Body of pancreas (tissue), 4 donors: ENCODE data around the gene LRP8. TPM values are rescaled to one million over a fixed set of nuclear protein-coding genes. Genes with fewer than 3 reads are reported as not detected.
A peak's percentile ranks its signal among the peaks of the same experiment; 100 is the strongest.

ENCODE experiments used
- ATAC-seq: fragments of 150-250 bp; one replicate; pipeline ENCODE4 v1.9.1; 2016
- DNase-seq, 4 donors: peaks; one replicate each; pipeline ENCODE4 v3.0.0-alpha.2; 2019
- H3K27ac ChIP-seq, 4 donors: fragments of 200-600 bp; sonication (generic); 1 replicate in 3 of 4; 2 replicates in 1 of 4; pipeline versions ENCODE4 v1.5.1 to v1.6.1; 2016 to 2019; ENCODE audit warnings: mild to moderate bottlenecking in 1 of 4, mixed read lengths in 1 of 4, moderate library complexity in 1 of 4
- H3K27me3 ChIP-seq, 2 donors: fragments of 200-600 bp; sonication (generic); one replicate each; pipeline ENCODE4 v1.6.0; 2016; ENCODE audit warnings: mild to moderate bottlenecking in 1 of 2
- H3K36me3 ChIP-seq, 2 donors: fragments of 200-600 bp; sonication (generic); replicated peaks in 1 of 2; 2 replicates each; pipeline ENCODE4 v1.5.1; 2016; ENCODE audit warnings: low read depth in 2 of 2; ENCODE audit not compliant: insufficient read depth in 1 of 2
- H3K4me1 ChIP-seq: fragments of 200-600 bp; sonication (generic); one replicate; pipeline ENCODE4 v1.6.0; 2016
- H3K4me3 ChIP-seq, 2 donors: fragments of 200-600 bp; sonication (generic); 1 replicate in 1 of 2; 2 replicates in 1 of 2; pipeline ENCODE4 v1.5.1; 2016 to 2019
- H3K9me3 ChIP-seq, 3 donors: fragments of 200-600 bp; sonication (generic); 1 replicate in 2 of 3; 2 replicates in 1 of 3; pipeline ENCODE4 v1.5.1; 2016
- CTCF ChIP-seq, 7 experiments: fragments of 450-650 bp in 4 of 7; fragments of 200-600 bp in 3 of 7; sonication (generic) in 3 of 7; IDR thresholded peaks; one replicate each; pipeline ENCODE4 v1.5.1; 2016 to 2019; ENCODE audit warnings: antibody characterized with exemption in 7 of 7
- POLR2A ChIP-seq, 3 donors: fragments of 450-650 bp; IDR thresholded peaks; one replicate each; pipeline ENCODE4 v1.6.1; 2016; ENCODE audit warnings: antibody characterized with exemption in 3 of 3, mild to moderate bottlenecking in 2 of 3
- WGBS, 2 donors: methylation state at CpG; one replicate each; pipeline ENCODE4 v1.1.5; 2017; 5-methylcytosine and 5-hydroxymethylcytosine counted together
- intact Hi-C: fragments of 100-400 bp; cut with DNase I; formaldehyde crosslinking; loops from one replicate; pipeline ENCODE4 v1.15.1; 2023
- total RNA-seq, 2 donors: library from RNA; depleted of rRNA; stranded (reverse); fragments of >200 nt; gene quantifications; one replicate each; pipeline ENCODE4 v1.1.0, GENCODE V29; 2016

The LRP8 gene
- total RNA-seq, 2 donors from 2014 or later, result 1.3 to 4.2 TPM

GRCh38 chr1:53367503-53368313 is 39.8 kb upstream of the LRP8 start:
- WGBS, 2 donors, result 61 to 69% methylated on average over 7 of the region's 7 CpGs
- intact Hi-C loops, result no loop called here
- Histone ChIP-seq H3K27me3 (no peaks in the 10 kb centered on the region), H3K27ac (no peak overlapping the region), H3K36me3 (no peaks in the 10 kb centered on the region), H3K4me3 (no peak overlapping the region), H3K9me3 (no peaks in the 10 kb centered on the region), H3K4me1 (no peaks in the 10 kb centered on the region)
- DNase-seq (peak in 3 of 4 donors; percentile 5 to 17 (median 9)), ATAC-seq (no peak)
- TF ChIP-seq POLR2A (IDR thresholded peaks at IDR 0.05), result no peak
- TF ChIP-seq CTCF (IDR thresholded peaks at IDR 0.05), result no peak

GRCh38 chr1:53366901-53367502 is 39.1 kb upstream of the LRP8 start:
- Histone ChIP-seq H3K36me3 (no peaks in the 10 kb centered on the region), H3K4me3 (no peak overlapping the region), H3K27me3 (no peaks in the 10 kb centered on the region), H3K4me1 (no peaks in the 10 kb centered on the region), H3K9me3 (no peaks in the 10 kb centered on the region), H3K27ac (no peak overlapping the region)
- intact Hi-C loops, result no loop called here
- 78 to 79% methylated on average over 9 to 12 of the region's 12 CpGs for WGBS, 2 donors
- DNase-seq (peak in 1 of 4 donors; percentile 6), ATAC-seq (no peak)
- TF ChIP-seq CTCF (IDR thresholded peaks at IDR 0.05), result no peak
- TF ChIP-seq POLR2A (IDR thresholded peaks at IDR 0.05), result no peak

DNA sequence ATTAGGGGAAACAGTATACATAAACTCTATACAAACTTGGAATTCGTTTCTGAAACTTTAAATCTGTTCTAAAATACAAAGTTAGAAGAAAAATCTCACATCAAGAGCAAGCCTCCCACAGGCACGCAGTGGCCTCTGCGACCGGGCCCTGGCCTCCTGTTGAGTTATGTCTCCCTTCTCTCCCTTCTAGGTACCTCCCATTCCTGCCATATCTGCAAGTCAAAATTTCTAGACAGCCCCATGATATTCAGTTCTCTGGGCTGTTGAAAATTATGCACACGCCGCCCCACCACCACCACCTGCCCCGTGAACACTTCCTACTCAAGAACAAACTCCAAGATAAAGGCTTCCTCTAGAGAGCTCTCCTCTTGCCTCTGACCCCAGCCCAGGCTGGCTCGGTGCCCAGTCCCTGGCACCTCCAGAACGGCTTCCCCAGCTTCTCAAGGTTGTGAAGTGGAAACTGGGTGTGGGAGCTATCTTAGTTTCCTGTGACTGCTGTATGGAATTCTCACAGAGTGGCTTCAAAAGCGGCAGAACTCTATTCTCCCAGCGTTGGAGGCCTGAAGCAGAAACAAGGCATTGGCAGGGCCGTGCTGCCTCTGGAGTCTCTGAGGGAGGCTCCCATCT is 37.7 kb upstream of the LRP8 start:
- WGBS, 2 donors, result 65 to 71% methylated on average over 12 of the region's 12 CpGs
- Histone ChIP-seq H3K36me3 (no peaks in the 10 kb centered on the region), H3K9me3 (no peaks in the 10 kb centered on the region), H3K27ac (no peak overlapping the region), H3K27me3 (no peaks in the 10 kb centered on the region), H3K4me1 (no peaks in the 10 kb centered on the region), H3K4me3 (no peak overlapping the region)
- TF ChIP-seq POLR2A (IDR thresholded peaks at IDR 0.05) (no peak), CTCF (IDR thresholded peaks at IDR 0.05) (no peak)
- no peak for ATAC-seq
- peak in 1 of 4 donors; percentile 7 for DNase-seq
- intact Hi-C loops, result no loop called here

GRCh38 chr1:53362851-53363642 is 35.2 kb upstream of the LRP8 start:
- peak in 2 of 4 donors; percentile 4 for DNase-seq
- intact Hi-C loops, result no loop called here
- no peak overlapping the region for H3K4me3 ChIP-seq
- no peaks in the 10 kb centered on the region for H3K27me3 ChIP-seq
- H3K36me3 ChIP-seq, result no peaks in the 10 kb centered on the region
- no peaks in the 10 kb centered on the region for H3K4me1 ChIP-seq
- H3K27ac ChIP-seq, result no peak overlapping the region
- 72 to 80% methylated on average over 7 to 9 of the region's 9 CpGs for WGBS, 2 donors
- no peak for ATAC-seq
- H3K9me3 ChIP-seq, result no peaks in the 10 kb centered on the region
- no peak for TF ChIP-seq CTCF (IDR thresholded peaks at IDR 0.05)
- no peak for TF ChIP-seq POLR2A (IDR thresholded peaks at IDR 0.05)
